ENCODE measurements around the gene CAPN6. TPM values are rescaled to one million over a fixed set of nuclear protein-coding genes. Genes with fewer than 3 reads are reported as not detected.

CAPN6 gene
- total RNA-seq, 1 donor from 2014 or later = 3.4 TPM

DNA sequence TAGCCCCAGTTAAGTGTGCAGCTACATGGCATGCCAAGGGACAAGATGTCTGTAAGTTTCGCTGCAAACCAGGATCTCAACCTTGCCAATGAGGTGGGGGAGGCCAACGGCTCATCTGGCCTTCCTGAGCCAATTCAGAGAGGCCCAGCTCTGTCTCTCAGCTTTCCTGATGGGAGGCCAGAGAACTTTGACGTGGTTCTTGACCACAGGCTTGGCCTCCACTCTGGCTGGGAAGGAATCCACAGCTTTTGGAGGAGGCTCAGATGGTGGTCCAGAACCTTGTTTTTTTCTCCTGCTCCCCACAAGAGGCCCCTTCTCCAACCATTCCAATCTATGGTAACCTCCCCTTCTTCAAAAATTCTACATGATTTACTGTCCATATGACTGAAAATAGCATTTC, 9.8 kb downstream of the CAPN6 start:
- no peaks in the 10 kb centered on the region for H3K9me3 ChIP-seq
- intact Hi-C loops (cut with DNase I) = no loop called here
- no peak for DNase-seq (ENCODE audit: extremely low spot score in 2 of 2)
- no peak for TF ChIP-seq POLR2AphosphoS5 (IDR thresholded peaks at IDR 0.05; ENCODE audit: insufficient read depth in 1 of 2, low read depth in 1 of 2)
- TF ChIP-seq CTCF (IDR thresholded peaks at IDR 0.05) = no peak
- no peak for TF ChIP-seq POLR2A (IDR thresholded peaks at IDR 0.05)
- H3K27me3 ChIP-seq = no peaks in the 10 kb centered on the region
- no peak overlapping the region for H3K27ac ChIP-seq
- no peaks in the 10 kb centered on the region for H3K4me1 ChIP-seq
- H3K4me3 ChIP-seq = no peak overlapping the region
- no peaks in the 10 kb centered on the region for H3K36me3 ChIP-seq

DNA sequence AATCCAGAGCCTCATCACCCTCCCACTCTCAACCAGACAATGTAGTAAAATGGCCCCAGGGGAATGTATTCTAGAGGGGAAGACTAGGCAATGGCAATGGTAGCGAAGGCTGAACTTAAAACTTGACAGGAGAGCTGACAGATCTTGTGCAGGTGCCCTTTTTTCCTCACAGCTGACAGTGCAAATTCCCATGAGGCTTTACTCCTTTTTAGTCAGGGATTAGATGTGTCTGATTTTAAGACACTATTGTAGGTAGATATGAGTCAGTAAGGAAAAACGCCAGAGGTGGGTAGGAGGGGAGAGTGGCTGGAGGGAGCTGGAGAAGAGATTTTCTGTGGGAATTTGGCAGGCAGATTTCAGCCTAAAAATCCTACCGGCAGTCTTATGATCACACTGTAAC, 10.7 kb downstream of the CAPN6 start:
- Histone ChIP-seq H3K4me1 (no peaks in the 10 kb centered on the region), H3K9me3 (no peaks in the 10 kb centered on the region), H3K4me3 (no peak overlapping the region), H3K27ac (no peak overlapping the region), H3K27me3 (no peaks in the 10 kb centered on the region), H3K36me3 (no peaks in the 10 kb centered on the region)
- intact Hi-C loops (cut with DNase I) = no loop called here
- DNase-seq (ENCODE audit: extremely low spot score in 2 of 2) = no peak
- TF ChIP-seq CTCF (IDR thresholded peaks at IDR 0.05) (no peak), POLR2A (IDR thresholded peaks at IDR 0.05) (no peak), POLR2AphosphoS5 (IDR thresholded peaks at IDR 0.05; ENCODE audit: insufficient read depth in 1 of 2, low read depth in 1 of 2) (no peak)

DNA sequence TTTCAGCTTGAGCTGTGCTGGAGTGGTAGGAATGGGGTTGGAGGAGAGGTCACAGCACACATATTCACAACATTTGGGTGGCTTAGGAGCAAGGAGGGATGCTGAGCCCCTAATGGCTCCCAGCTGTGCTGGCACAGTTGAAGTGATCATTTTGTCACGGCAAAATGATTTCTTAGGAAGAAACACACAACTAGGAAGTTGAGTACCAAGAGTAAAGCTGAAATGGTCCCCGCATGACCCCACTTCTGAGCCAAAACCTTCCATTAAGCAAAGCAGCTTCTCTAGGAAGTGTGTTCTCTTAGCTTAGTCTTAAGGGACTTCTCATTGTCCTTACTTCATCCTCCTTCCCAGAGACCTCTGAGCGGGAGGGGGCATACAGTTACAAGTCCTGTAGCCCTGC, 12.6 kb downstream of the CAPN6 start:
- Histone ChIP-seq H3K27ac (no peak overlapping the region), H3K4me3 (no peak overlapping the region), H3K4me1 (no peaks in the 10 kb centered on the region), H3K9me3 (no peaks in the 10 kb centered on the region), H3K36me3 (no peaks in the 10 kb centered on the region), H3K27me3 (no peaks in the 10 kb centered on the region)
- intact Hi-C loops (cut with DNase I) = no loop called here
- no peak for DNase-seq (ENCODE audit: extremely low spot score in 2 of 2)
- no peak for TF ChIP-seq CTCF (IDR thresholded peaks at IDR 0.05)
- TF ChIP-seq POLR2AphosphoS5 (IDR thresholded peaks at IDR 0.05; ENCODE audit: insufficient read depth in 1 of 2, low read depth in 1 of 2) = no peak
- TF ChIP-seq POLR2A (IDR thresholded peaks at IDR 0.05) = no peak

DNA sequence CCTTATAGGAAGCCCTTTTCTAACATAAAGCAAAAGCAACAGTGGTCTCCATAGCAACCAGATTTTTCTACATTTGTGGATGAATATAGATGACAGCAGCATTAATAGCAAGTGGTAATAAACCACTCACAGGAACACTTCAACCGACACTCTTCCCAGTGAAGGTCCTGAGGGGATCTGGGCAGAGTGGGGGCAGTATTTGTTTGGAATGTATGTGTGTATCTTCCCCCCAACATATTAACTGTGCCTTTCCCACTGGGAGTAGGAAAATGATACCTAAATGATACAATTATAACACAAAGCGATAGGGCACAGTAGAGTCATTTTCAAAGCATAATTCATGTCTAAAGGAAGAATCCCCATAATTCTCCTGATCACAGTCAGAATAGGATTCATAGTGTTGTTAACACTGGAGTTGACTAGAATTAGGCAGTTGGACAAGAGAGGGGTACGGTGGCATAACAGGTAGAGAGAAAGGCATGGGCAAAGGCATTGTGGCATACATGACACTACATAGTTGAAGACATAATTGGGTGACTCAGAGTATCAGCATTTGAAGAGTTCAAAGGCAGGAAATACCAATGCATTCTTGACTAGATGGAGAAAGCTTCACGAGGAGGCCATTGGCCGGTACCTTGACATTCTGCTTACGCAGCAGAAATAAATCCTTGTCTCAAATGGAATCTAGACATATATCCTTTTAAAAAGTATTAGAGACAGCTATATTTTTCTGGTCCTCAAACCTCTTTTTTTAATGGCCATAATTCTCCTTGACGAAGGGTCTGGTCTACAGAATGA, 15.2 kb downstream of the CAPN6 start:
- intact Hi-C loops (cut with DNase I) = no loop called here
- no peaks in the 10 kb centered on the region for H3K36me3 ChIP-seq
- TF ChIP-seq POLR2A (IDR thresholded peaks at IDR 0.05) (no peak), CTCF (IDR thresholded peaks at IDR 0.05) (no peak), POLR2AphosphoS5 (IDR thresholded peaks at IDR 0.05; ENCODE audit: insufficient read depth in 1 of 2, low read depth in 1 of 2) (no peak)
- H3K27me3 ChIP-seq = no peaks in the 10 kb centered on the region
- no peak for DNase-seq (ENCODE audit: extremely low spot score in 2 of 2)
- H3K27ac ChIP-seq = no peak overlapping the region
- H3K9me3 ChIP-seq = no peaks in the 10 kb centered on the region
- no peak overlapping the region for H3K4me3 ChIP-seq
- H3K4me1 ChIP-seq = no peaks in the 10 kb centered on the region

GRCh38 chrX:111244235-111244750, 26.0 kb downstream of the CAPN6 start:
- intact Hi-C loops (cut with DNase I) = no loop called here
- Histone ChIP-seq H3K27me3 (no peaks in the 10 kb centered on the region), H3K36me3 (no peaks in the 10 kb centered on the region), H3K27ac (no peak overlapping the region), H3K4me3 (no peak overlapping the region), H3K4me1 (no peaks in the 10 kb centered on the region), H3K9me3 (no peaks in the 10 kb centered on the region)
- no peak for TF ChIP-seq POLR2AphosphoS5 (IDR thresholded peaks at IDR 0.05; ENCODE audit: insufficient read depth in 1 of 2, low read depth in 1 of 2)
- DNase-seq (ENCODE audit: extremely low spot score in 2 of 2) = no peak
